Astrocyte of the cerebellum (primary cell): ENCODE data around the gene KIF18A.
A peak's percentile ranks its signal among the peaks of the same experiment; 100 is the strongest.

Experiments
- DNase-seq: peaks from one replicate; pipeline ENCODE4 v3.0.0-alpha.2; 2011; ENCODE audit warnings: low read depth
- H3K4me3 ChIP-seq: 2 replicates; pipeline ENCODE4 v1.5.1; 2011; ENCODE audit warnings: mild to moderate bottlenecking, low read depth, low read length, moderate library complexity
- CTCF ChIP-seq: IDR thresholded peaks from 2 replicates; pipeline ENCODE4 v1.5.1; 2012; ENCODE audit warnings: low read length, low read depth, moderate library complexity, mild to moderate bottlenecking; ENCODE audit errors: missing control alignments
- in situ Hi-C: cut with HindIII; loops from 2 replicates; pipeline ENCODE4 v1.10.0; 2017; ENCODE audit warnings: low sequenced_read_pairs

Gene KIF18A

GRCh38 chr11:28086569-28086968, 21.4 kb downstream of the KIF18A start:
- in situ Hi-C loops: no loop called here
- TF ChIP-seq CTCF: no peak
- H3K4me3 ChIP-seq: no peak overlapping the region
- no peak for DNase-seq

DNA sequence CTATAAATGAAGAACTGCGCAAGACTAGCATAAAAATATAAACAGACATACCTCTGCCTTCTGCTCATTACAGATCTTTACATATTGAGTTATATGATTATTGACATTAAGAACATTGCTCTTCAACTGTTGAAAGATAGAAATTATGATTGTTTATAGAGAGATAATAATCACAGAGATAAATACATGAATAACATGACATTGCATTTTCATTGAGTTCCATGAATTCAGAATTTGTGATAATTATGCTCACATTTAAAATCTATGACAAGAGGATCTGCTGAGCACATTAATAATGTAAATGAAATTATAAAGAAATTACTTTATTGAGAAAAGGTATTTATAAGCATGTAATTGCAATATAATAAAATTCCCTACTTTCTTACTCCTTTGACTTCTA, 24.8 kb downstream of the KIF18A start:
- no peak for TF ChIP-seq CTCF
- DNase-seq: no peak
- no peak overlapping the region for H3K4me3 ChIP-seq
- in situ Hi-C loops: no loop called here

DNA sequence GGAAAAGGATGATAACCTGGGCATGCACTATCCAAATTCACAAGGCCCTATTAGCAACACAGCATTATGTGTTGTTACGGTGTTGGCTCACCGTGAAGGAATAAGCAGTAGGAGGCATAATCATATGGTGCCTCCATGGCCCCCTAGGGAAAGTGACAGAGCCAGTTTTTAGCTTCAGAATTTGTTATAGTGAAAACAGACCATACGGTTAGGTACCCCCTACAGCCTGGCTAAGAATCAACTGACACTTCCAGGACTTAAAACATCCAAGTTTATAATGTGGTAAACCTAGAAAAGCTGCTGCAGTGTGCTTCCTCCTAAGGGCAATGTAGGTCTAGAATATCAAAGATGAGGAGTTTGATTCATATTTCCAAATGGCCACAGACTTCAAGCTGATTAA, 30.4 kb downstream of the KIF18A start:
- peak; percentile 12 for DNase-seq
- H3K4me3 ChIP-seq: no peak overlapping the region
- TF ChIP-seq CTCF: no peak
- in situ Hi-C loops: no loop called here

- in situ Hi-C loops: no loop called here
- H3K4me3 ChIP-seq: no peak overlapping the region
- no peak for DNase-seq
- no peak for TF ChIP-seq CTCF
These were observed 35.6 kb downstream of the KIF18A start for GRCh38 chr11:28072321-28072720.

DNA sequence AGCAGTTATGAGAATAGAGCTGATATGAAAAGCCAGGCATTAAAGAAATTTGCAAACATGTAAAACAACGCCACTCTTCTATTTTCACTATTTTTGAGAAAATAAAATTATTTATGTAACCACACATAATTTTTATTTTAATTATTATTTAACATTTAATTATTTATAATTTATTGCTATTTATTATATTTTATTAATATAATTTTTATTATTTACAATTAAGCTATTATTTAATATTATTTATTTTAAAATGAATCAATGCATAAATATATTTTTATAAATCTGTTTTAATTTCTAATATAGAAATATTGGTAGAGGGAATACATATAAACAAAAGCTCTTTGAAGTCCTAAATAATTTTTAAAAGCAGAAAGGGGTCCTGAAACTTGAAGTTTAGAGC, 36.7 kb downstream of the KIF18A start:
- in situ Hi-C loops: no loop called here
- no peak for DNase-seq
- no peak for TF ChIP-seq CTCF
- no peak overlapping the region for H3K4me3 ChIP-seq

DNA sequence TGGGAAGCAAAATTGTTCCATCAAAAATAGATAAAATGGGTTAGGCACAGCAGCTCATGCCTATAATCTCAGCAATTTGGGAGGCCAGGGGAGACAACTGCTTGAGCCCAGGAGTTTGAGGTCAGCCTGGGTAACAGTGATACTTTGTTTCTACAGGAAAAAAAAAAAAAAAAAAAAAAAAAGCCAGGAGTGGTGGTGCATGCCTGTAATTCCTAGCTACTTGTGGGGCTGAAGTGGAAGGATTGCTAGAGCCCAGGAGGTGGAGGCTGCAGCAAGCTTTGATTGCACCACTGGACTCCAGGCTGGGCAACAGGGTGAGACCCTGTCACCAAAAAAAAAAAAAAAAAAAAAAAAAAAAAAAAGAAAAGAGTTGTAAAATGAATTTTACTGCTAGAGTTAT, 49.6 kb downstream of the KIF18A start:
- TF ChIP-seq CTCF: no peak
- H3K4me3 ChIP-seq: no peak overlapping the region
- DNase-seq: no peak

DNA sequence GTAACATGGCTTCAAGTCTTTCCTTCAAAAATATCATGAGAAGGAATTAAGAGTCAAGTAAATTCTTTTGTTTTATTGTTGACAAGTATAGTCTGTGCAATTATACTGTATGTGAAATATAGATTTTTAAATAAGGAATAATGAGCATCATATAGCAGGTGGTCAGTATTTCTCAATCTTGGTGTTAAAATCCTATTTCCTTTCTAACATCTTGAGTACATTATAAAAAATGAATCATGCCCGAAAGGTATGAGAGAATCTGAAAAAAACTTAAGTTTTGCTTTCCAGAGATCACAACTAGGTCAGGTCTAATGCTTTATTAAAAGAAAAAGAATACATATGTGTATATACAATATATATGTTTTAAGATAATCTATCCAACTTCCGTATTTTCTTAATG, 53.1 kb downstream of the KIF18A start:
- DNase-seq: no peak
- TF ChIP-seq CTCF: no peak
- in situ Hi-C loops: no loop called here
- H3K4me3 ChIP-seq: no peak overlapping the region

More for the DNA sequence above, 49.6 kb downstream of the KIF18A start:
- in situ Hi-C loops: no loop called here
